GM18909 (cell line): ENCODE results near the gene NDUFS7.

Source experiments
- ATAC-seq: cut with Tn5 transposase; IDR thresholded peaks from one replicate; pipeline ENCODE4 v1.9.1; 2021; ENCODE audit warnings: mild to moderate bottlenecking; ENCODE audit not compliant: unreplicated experiment, poor library complexity

Gene NDUFS7

DNA sequence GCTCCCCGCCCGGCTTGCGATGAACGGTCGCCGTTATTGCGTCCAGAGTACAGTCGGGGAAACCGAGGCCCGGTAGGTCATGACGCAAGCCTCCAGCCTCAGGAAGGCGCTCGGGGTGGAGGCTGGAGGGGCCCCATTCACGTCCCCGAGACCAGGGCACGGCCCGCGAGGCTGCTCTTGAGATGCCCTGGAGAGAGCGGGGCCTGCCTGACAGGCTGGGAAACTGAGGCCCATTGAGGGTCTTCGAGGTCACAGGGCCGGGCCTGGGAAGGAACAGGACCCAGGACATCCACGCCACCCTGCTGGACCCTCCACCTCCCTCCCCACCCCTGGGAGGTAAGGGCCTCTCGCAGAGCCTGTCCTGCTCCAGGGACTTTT lies 367 bp downstream of the NDUFS7 start:
- ATAC-seq = peak; percentile 11

DNA sequence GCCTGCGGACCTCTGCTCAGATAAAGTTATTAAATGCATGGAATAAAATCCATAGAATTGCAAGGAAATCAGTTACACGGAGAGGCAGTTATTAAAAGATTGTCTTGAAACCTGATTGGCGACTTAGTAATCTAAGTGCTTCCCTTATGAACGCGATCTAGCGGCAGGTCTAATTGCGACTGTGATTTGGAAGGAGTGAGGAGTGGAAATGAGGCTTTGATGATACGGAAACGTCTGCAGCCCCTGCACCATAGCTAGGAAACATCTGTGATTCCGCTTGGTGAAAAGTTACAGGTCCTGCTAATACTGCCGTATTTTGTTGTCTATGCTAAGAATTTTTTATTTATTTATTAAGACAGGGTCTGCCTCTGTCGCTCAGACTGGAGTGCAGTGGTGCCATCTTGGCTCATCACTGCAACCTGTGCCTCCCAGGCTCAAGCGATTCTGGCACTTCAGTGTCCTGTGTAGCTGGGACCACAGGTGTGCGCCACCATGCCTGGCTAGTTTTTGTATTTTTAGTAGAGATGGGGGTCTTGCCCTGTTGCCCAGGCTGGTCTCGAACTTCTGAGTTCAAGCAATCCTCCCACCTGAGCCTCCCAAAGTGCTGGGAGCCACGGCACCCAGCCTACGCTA lies 887 bp downstream of the NDUFS7 start:
- no peak for ATAC-seq

DNA sequence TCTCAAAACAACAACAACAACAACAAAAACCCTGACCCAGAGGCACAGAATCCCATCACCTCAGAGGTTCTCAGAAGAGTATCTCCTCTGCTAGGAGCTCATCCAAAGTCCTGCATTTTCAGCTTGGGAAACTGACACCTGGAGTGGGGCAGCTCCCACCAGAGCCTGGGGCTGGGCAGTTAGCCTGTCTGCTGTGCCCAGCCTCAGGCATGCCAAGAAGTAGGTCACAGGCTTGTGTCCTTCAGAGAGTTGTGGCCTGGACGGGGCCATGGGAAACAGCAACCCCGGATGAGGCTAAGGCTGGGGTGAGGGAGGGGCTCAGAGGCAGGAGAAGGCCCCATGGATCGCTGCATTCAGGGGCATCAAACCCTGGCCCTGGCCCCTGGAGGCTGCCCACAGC lies 2.1 kb downstream of the NDUFS7 start:
- no peak for ATAC-seq

DNA sequence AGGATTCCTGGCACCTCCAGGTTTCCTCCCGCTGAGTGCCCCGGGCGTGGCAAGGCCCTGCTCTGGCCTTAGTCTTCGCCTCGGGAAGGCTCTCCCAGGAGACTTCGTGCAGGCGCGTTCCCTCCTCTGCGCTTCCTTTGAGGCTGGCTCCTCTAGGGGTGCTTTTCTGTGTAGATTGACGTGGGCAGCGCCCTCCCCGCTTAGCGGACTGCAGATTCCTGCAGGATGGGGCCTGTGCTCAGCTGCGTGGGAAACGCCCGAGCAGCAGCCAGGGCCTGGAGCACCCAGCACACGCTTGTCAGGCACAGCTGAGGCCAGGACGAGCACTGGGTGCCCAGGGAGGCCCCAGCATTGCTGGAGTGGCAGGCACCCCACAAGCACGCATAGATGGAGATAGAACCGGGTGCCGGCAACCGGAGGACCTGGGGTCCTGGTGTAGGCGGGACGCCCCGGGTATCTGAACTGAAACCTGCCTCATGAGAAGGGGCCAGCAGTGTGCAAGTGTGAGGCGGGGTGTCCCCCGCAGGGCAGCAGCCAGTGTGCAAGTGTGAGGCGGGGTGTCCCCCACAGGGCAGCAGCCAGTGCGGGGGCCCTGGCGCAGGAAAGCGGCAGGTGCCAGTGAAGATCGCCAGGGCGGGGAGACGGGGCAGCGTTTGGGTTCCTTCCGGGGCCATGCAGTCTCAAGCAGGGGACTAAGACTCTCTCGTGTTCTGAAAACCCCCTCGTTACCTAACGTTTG lies 3.4 kb downstream of the NDUFS7 start:
- ATAC-seq = no peak

DNA sequence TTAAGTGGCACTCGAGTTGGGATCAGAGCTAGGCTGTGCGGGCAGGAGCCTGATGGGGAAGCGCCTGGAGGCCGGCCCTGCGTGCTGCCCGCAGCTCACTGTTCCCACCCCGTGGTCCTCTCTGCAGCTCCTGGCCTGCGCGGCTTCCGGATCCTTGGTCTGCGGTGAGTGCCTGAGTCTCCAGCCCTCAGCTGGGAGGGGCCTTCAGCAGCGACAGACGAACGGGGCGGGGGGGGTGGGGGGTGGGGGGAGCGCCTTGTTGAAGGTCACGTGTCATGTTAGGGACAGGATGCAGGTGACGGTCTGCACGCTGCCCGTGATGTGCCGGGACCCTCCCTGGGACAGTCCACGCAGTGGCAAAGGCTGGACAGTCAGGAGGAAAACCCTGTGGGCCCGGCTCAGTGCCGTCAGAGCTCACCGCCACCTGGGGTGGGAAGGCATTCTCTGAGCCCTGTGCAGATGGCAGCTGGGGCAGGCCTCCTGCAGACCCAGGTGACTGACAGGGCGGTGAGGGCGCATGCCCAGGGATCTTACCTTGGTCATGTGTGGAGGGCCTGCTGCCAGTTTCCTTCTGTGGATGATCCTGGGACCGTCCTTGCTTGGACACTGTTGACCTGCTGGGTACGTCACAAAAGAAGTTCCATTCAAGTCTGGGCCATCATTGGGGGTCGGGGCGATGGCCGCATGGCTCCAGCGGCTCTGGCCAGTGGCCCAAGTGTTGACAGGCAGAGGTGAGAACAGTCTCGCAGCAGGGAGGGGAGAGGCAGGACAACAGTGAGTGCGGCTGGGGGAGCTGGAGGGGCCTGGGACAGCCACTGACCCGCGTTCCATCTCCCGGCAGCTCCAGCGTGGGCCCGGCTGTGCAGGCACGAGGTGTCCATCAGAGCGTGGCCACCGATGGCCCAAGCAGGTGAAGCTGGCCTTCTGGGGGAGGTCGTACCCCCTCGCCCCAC lies 4.3 kb downstream of the NDUFS7 start:
- ATAC-seq = no peak

DNA sequence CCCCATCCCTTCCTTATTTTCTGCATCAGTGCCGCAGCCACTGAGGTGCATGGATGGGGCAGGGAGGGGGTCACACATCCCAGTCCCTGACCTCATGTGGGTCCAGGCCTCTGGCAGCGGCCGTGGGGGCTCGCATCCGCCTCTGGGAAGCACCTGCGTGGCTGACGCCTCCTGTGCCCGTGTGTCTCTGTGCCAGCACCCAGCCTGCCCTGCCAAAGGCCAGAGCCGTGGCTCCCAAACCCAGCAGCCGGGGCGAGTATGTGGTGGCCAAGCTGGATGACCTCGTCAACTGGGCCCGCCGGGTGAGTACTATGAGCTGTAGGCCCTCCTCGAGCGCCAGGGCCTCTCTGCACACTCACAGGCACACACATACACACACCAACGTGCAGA lies 4.9 kb downstream of the NDUFS7 start:
- ATAC-seq = no peak

DNA sequence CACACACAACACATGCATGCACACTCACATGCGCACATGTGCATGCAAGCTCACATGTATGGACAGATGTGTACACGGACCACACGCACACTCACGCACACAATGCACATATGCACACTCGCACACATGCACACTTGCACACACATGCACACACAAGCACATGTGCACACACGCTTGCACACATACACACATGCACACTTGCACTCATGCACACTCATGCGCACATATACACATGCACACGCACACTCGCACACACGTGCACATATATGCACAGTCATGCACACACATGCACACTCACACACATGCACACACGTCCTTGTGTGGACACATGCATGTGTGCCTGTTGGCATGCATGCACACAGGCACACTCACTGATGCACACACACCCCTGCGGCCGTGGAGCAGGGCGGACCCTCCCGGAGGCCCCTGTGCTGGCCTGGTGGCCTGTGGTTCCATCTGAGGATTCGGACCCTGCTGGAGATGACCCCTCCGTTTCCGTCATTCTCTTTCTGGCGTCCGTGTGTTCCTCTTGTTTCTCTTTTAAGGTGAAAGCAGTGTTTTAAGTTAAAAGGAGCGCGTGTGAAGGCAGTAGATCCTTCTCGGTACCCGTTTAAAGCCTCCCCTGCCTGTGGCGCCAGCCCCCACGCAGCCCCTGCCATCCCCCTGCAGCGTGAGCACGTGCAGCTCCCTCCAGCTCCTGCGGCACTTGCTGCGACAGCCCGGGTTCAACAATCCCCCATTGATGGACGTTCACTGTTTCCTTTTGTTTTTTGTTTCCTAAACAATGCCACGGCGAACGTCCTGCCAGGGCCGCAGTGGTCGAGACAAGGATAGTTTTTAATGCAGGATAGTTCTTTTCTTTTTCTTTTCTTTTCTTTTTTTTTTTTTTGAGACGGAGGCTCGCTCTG lies 5.6 kb downstream of the NDUFS7 start:
- no peak for ATAC-seq

DNA sequence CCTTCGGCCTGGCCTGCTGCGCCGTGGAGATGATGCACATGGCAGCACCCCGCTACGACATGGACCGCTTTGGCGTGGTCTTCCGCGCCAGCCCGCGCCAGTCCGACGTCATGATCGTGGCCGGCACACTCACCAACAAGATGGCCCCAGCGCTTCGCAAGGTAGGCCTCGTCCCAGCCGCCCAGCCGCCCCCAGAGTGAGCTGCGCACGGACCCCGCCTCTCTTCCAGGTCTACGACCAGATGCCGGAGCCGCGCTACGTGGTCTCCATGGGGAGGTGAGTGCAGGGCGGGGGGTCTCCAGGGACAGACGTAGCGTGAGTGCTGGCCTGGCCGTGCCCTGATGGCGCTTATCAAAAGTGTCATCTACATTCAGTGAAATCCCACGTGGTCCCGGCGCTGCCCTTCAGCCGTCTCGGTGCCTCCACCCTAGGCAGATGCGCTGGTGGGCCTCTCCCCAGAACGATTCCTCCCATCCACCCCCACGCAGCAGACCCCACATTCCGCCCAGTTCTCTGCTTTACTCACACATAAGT lies 7.2 kb downstream of the NDUFS7 start:
- no peak for ATAC-seq

DNA sequence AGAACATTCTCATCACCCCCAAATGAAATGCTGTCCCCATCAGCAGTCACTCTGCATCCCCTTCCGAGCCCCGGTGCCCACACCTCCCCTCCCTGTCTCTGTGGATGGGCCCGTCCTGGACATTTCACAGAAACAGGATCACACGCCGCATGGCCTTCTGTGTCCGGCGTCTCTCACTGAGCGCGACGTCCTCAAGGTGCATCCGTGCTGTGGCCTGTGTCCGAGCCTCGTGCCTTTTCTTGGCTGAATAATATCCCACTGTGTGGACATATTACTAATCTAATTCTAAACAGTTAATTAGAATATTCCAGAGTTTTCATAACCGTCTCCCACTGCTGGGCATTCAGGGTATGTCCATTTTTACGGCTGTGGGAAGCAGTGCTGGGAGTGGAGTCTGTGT lies 8.7 kb downstream of the NDUFS7 start:
- ATAC-seq = no peak

DNA sequence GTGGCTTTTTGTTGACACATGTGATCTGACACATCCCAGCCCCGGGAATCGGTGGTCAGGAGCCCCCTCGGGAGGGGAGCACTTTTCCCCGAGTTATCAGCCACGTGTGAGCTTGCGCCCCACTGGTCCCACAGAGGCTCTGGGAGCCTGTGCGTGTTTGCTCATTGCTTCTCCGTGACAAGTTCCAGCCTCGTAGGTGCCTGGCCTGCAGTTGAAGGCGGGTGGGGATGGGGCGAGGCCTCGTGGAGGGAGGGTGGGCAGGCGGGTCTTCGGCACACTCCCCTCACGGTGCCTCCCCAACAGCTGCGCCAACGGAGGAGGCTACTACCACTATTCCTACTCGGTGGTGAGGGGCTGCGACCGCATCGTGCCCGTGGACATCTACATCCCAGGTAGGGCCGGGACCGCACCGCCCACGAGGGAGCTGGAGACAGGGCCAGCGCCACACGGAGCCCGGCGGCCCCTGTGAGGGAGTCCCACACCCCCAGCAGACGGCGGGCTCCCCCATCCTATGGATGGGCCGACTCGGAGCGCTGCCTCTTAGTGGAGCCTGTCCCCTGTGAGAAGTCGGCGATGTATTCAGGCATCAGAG lies 9.3 kb downstream of the NDUFS7 start:
- ATAC-seq = no peak

DNA sequence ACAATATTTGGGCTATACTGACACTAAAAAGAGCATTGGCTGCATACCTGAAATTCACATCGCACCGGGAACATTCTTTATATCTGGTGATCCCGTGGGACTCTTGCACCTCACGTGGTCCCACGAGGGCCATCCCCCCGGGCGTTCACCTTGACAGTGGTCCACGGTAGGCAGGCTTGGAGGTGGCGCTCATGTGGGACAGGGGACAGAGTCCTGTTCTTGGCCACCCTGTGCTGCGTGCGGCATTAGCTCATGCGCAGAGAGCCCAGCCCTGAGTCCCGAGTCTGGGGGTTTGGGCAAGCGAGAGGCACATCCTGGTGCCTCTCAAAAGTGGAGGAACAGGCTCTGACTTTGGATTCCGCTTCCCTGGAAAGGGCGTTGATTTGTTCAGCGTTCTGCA lies 10.1 kb downstream of the NDUFS7 start:
- ATAC-seq = no peak

DNA sequence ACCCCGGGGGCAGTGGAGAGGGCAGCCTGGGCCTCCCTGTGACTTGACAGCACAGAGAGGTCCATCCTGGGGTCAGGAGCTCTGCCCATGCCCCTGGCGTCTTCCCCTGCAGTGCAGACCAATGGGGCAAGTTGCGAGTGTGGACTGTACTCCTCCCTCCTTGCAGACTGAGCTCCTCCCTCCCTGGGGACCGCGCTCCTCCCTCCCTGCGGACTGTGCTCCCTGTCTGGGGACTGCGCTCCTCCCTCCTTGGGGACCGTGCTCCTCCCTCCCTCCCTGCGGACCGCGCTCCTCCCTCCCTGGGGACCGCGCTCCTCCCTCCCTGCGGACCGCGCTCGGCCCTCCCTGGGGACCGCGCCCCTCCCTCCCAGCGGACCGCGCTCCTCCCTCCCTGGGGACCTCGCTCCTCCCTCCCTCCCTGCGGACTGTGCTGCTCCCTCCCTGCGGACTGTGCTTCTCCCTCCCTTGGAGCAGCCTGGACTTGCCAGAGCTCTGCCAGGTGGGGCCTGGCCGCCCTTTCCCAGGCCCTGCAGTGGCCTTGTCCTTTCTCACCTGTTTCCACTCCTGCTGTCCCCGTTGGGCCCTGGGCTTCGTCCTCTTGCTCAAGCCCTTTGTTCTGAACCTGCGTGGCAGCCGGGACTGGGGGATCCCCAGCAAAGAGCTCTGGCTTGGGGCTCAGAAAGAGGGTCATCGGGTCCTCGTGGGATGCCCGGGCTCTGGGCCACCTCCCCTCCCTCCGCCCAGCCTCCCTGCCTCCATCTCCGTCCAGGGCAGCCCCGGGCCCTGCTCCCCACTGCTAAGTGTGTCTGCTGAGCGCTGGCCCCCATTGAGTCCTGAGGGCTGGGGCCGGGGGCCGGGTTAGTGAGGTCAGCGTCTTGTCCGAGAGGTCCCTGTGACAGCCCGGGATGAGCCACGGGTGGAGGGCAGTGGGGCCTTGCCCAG lies 10.8 kb downstream of the NDUFS7 start:
- no peak for ATAC-seq

DNA sequence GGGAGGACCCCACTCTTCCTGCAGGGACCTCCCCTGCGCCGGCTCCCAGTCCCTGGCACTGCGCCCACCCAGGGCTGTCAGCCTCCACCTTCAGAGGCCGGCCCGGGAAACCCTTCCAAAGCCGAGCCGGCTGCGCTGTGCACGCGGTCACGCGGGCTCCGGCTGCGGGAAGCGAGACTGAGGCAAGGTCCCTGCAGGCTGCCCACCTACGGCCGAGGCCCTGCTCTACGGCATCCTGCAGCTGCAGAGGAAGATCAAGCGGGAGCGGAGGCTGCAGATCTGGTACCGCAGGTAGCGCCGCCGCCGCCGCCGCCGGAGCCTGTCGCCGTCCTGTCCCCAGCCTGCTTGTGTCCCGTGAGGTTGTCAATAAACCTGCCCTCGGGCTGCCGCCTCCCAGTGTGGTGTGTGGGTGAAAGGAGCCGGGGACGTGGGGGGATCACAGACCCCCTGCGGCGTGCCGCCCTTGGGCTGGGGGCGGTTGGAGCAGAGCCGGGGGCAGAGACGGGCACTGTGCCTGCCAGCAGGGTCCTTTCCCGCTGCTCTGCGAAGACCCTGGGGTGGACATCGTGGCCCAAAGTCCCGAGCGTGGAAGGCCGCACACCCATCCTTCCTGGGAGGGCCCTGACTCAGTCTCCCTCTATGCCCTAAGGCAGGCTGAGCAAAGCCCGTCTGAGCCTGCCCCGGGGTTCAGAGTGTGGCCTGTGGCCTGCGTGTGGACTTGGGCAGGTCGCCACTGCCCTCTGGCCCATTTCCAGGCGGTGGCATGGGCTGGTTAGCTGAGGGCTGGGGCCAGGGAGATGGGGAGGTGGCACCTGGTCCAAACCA lies 11.7 kb downstream of the NDUFS7 start:
- no peak for ATAC-seq

DNA sequence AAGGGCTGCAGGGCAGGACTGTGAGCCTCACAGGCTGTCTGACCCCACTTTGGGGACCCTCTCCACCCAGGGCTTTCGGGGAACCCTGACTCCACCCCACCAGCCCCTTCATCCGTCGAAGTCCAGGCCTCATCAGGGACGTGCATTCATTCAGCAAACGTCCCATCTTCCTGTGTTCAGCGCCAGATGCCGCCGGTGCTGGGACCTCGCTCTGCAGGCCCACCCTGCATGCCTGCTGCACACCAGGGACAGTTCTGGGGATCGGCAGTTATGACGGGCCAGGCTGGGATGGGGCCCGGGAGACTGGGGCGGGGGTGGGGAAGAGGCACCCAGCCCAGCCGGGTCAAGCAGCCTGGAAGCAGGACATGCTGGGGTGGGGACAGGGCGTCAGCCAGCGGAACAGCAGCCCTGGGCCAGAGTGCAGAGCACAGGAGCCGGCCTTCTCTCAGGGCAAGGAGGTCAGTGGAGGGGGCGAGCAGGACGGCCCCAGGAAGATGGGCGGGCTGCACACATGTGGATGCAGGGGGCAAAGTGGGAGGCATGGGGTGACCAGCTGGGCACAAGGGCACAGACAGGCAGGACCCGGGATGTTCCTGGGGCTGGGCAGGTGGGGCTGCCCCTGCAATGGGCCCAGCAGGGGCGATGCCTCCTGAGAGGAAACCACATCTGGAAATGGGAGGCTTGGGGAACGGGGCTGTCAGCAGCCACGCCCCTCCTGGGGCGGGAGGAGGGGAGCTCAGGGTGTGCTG lies 12.5 kb downstream of the NDUFS7 start:
- ATAC-seq = no peak

DNA sequence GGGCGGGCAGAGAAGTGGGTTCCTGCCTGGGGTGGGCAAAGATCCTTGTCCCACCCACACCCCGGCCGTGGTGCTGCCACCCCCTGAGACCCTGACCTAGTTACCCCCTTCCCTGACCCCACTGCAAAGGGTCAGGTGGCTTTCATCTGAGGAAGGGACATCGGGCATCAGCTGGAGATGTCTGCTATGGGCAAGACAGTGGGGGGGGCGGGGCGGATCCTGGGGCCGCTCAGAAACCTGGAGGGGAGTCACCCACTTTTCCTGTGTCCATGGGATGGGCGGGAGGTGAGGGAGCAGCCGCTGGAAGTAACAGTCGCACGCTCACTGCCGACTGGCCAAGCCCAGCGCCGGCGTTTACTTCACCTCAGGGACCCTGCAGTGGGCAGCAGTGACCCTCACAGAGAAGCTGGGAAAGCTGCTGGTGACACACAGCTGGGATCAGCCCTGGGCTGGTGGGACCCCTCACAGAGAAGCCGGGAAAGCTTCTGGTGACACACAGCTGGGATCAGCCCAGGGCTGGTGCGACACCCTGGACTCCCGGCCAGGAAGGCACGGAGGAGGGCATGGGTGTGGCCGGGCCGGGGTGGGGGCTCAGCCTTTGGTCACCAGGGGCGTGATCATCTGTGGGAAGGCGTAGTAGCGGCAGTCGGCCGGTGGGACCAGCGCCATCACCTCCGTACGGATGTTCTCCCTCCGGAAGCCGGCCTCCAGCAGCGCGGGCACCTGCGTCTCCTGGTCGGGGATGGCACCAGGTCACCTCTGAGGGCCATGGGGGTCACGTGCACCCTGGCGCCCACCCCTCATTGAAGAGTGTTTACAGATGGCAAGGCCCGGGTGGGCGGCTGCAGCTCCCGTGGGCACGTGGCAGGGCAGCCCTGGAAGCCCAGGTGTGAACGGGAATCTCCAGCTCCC lies 13.3 kb downstream of the NDUFS7 start:
- no peak for ATAC-seq

DNA sequence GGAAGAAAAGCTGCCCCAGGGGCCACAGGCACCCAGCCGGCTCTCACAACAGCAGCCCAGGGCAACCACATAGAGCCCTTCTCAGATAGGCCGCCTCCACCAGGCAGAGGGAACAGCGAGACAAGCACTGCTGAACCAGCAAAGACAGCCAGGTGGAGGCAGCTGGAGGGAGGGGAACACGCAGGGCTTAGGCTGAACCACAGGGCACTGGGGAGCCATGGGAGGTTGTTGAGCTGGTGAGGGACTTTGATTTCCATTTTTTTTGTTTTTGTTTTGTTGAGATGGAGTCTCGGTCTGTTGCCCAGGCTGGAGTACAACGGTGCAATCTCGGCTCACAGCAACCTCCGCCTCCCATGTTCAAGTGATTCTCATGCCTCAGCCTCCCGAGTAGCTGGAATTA lies 14.1 kb downstream of the NDUFS7 start:
- ATAC-seq = no peak
